Bronchial epithelial cell (primary cell): ENCODE results near the gene ZNF496. TPM values are rescaled to one million over a fixed set of nuclear protein-coding genes. Genes with fewer than 3 reads are reported as not detected.
"Not testable (repeated sequence)": the region's sequence is repeated elsewhere in the genome, so short reads cannot be mapped to it uniquely, and the experiment has no call there.

ENCODE experiments used
- DNase-seq: peaks from one replicate; pipeline ENCODE4 v3.0.0-alpha.2; 2010; ENCODE audit warnings: low read depth
- FAIRE-seq: peaks from 2 replicates; lab custom pipeline; 2011; peaks lifted over from hg19 to GRCh38; lab: Jason Lieb, UNC
- H3K27me3 ChIP-seq: 2 replicates; pipeline ENCODE4 v1.5.1; 2011; ENCODE audit warnings: low read length; ENCODE audit not compliant: control insufficient read depth, insufficient read depth
- H3K36me3 ChIP-seq: 2 replicates; pipeline ENCODE4 v1.5.1; 2011; ENCODE audit warnings: low read length; ENCODE audit not compliant: control insufficient read depth, insufficient read depth
- H3K4me3 ChIP-seq: 2 replicates; pipeline ENCODE4 v1.5.1; 2011; ENCODE audit warnings: mild to moderate bottlenecking, low read depth, low read length, control low read depth
- CTCF ChIP-seq: IDR thresholded peaks from 2 replicates; pipeline ENCODE4 v1.5.1; 2011; ENCODE audit warnings: mild to moderate bottlenecking, moderate library complexity, low read length, control low read depth, inconsistent platforms; ENCODE audit not compliant: insufficient read depth, severe bottlenecking
- total RNA-seq: library from RNA; depleted of rRNA; stranded (reverse); fragments of >200 nt; gene quantifications from 2 replicates; pipeline ENCODE4 v1.2.1, GENCODE V29; 2014

ZNF496 gene
- total RNA-seq, 1 donor from 2014 or later: 9.5 TPM

GRCh38 chr1:247366926-247367645, 35.4 kb upstream of the ZNF496 start:
- FAIRE-seq (no peak), DNase-seq (no peak)
- H3K36me3 ChIP-seq: no peaks in the 10 kb centered on the region
- TF ChIP-seq CTCF: no peak
- H3K27me3 ChIP-seq: no peaks in the 10 kb centered on the region
- no peak overlapping the region for H3K4me3 ChIP-seq

- not testable (repeated sequence) for DNase-seq, H3K27me3 ChIP-seq, FAIRE-seq, H3K36me3 ChIP-seq, H3K4me3 ChIP-seq
These were observed 34.7 kb upstream of the ZNF496 start for GRCh38 chr1:247366345-247366744.

GRCh38 chr1:247365023-247365422, 33.4 kb upstream of the ZNF496 start:
- Histone ChIP-seq H3K27me3 (no peaks in the 10 kb centered on the region), H3K4me3 (no peak overlapping the region), H3K36me3 (no peaks in the 10 kb centered on the region)
- no peak for TF ChIP-seq CTCF
- FAIRE-seq (no peak), DNase-seq (no peak)

GRCh38 chr1:247363000-247363399, 31.3 kb upstream of the ZNF496 start:
- not testable (repeated sequence) for H3K4me3 ChIP-seq, DNase-seq, FAIRE-seq, H3K36me3 ChIP-seq, H3K27me3 ChIP-seq

GRCh38 chr1:247362153-247362552, 30.5 kb upstream of the ZNF496 start:
- FAIRE-seq (no peak), DNase-seq (no peak)
- H3K36me3 ChIP-seq: no peaks in the 10 kb centered on the region
- H3K4me3 ChIP-seq: no peak overlapping the region
- H3K27me3 ChIP-seq: no peaks in the 10 kb centered on the region
- no peak for TF ChIP-seq CTCF

GRCh38 chr1:247360991-247361731, 29.5 kb upstream of the ZNF496 start:
- H3K27me3 ChIP-seq: no peaks in the 10 kb centered on the region
- FAIRE-seq (no peak), DNase-seq (no peak)

More at GRCh38 chr1:247360991-247361731, 29.5 kb upstream of the ZNF496 start:
- H3K4me3 ChIP-seq: no peak overlapping the region
- no peak for TF ChIP-seq CTCF
- no peaks in the 10 kb centered on the region for H3K36me3 ChIP-seq
